H1 (cell line): ENCODE results near the gene CSNK2B. TPM values are rescaled to one million over a fixed set of nuclear protein-coding genes. Genes with fewer than 3 reads are reported as not detected.

Source experiments
- CTCF ChIA-PET: fragments of 300-600 bp; sonication (Branson Sonifier 250); formaldehyde crosslinking; loops from one replicate; lab custom pipeline; 2021; ENCODE audit not compliant: partially characterized antibody; lab: Charles Lee
- POLR2A ChIA-PET: fragments of 300-600 bp; sonication (Branson Sonifier 250); formaldehyde crosslinking; loops from one replicate; lab custom pipeline; 2021; ENCODE audit warnings: inconsistent platforms; ENCODE audit not compliant: partially characterized antibody; lab: Charles Lee
- DNase-seq, 2 experiments: peaks; one replicate each; pipeline versions ENCODE4 v3.0.0 to v3.0.0-alpha.2; 2010 to 2022; ENCODE audit warnings: low spot score in 2 of 2, low read depth in 1 of 2, mixed read lengths in 1 of 2
- FAIRE-seq: peaks from 2 replicates; lab custom pipeline; 2011; peaks lifted over from hg19 to GRCh38; lab: Jason Lieb, UNC
- H2AFZ ChIP-seq: 2 replicates; pipeline ENCODE4 v1.8.1; 2012; ENCODE audit warnings: low read length, inconsistent platforms
- H2AK5ac ChIP-seq: 2 replicates; pipeline ENCODE4 v1.6.1; 2013; ENCODE audit warnings: low read depth, low read length
- H2BK120ac ChIP-seq: replicated peaks from 2 replicates; pipeline ENCODE3; 2013; ENCODE audit warnings: low read depth, low read length, inconsistent platforms
- H2BK12ac ChIP-seq: 2 replicates; pipeline ENCODE4 v1.6.1; 2013; ENCODE audit warnings: low read depth, low read length
- H2BK15ac ChIP-seq: 2 replicates; pipeline ENCODE4 v1.6.1; 2013; ENCODE audit warnings: low read length
- H2BK20ac ChIP-seq: 2 replicates; pipeline ENCODE4 v1.6.1; 2013; ENCODE audit warnings: low read length
- H2BK5ac ChIP-seq: 2 replicates; pipeline ENCODE4 v1.6.1; 2013; ENCODE audit warnings: low read depth, low read length
- H3K14ac ChIP-seq: 2 replicates; pipeline ENCODE4 v1.6.1; 2013; ENCODE audit warnings: inconsistent platforms; ENCODE audit not compliant: insufficient read length
- H3K18ac ChIP-seq: 2 replicates; pipeline ENCODE4 v1.6.1; 2013; ENCODE audit warnings: low read length; ENCODE audit errors: extremely low read depth
- H3K23ac ChIP-seq: 2 replicates; pipeline ENCODE4 v1.6.1; 2013; ENCODE audit warnings: inconsistent platforms; ENCODE audit not compliant: insufficient read length
- H3K23me2 ChIP-seq: 2 replicates; pipeline ENCODE4 v1.6.1; 2013; ENCODE audit warnings: low read depth, low read length
- H3K27ac ChIP-seq: 2 replicates; pipeline ENCODE4 v1.6.1; 2011; ENCODE audit warnings: low read depth, low read length, inconsistent platforms
- H3K27me3 ChIP-seq, 4 experiments: replicated peaks in 1 of 4; 1 replicate in 1 of 4; 2 replicates in 3 of 4; pipeline versions ENCODE4 v1.6.1 to v1.8.1; 2011 to 2013; ENCODE audit warnings: low read length in 3 of 4, mild to moderate bottlenecking in 3 of 4, inconsistent platforms in 2 of 4, mixed read lengths in 2 of 4, moderate library complexity in 1 of 4; ENCODE audit not compliant: control insufficient read depth in 3 of 4, insufficient read depth in 3 of 4; ENCODE audit errors: extremely low read depth in 1 of 4
- H3K36me3 ChIP-seq, 4 experiments: 2 replicates each; pipeline versions ENCODE4 v1.6.1 to v1.8.1; 2011 to 2013; ENCODE audit warnings: mild to moderate bottlenecking in 4 of 4, low read length in 3 of 4, moderate library complexity in 2 of 4, control low read depth in 1 of 4, inconsistent platforms in 1 of 4; ENCODE audit not compliant: insufficient read depth in 4 of 4, control insufficient read depth in 2 of 4
- H3K4ac ChIP-seq: replicated peaks from 2 replicates; pipeline ENCODE3; 2013; ENCODE audit warnings: low read length, low read depth, mixed read lengths, inconsistent platforms; ENCODE audit not compliant: insufficient read length
- H3K4me1 ChIP-seq, 4 experiments: replicated peaks in 1 of 4; 1 replicate in 1 of 4; 2 replicates in 3 of 4; pipeline versions ENCODE4 v1.6.1 to v1.8.1; 2011 to 2013; ENCODE audit warnings: low read length in 3 of 4, inconsistent platforms in 2 of 4, mixed read lengths in 1 of 4; ENCODE audit not compliant: insufficient read depth in 4 of 4, control insufficient read depth in 3 of 4
- H3K4me2 ChIP-seq, 2 experiments: 2 replicates each; pipeline versions ENCODE4 v1.6.1 to v1.8.1; 2011 to 2013; ENCODE audit warnings: low read depth in 2 of 2, low read length in 2 of 2, control low read depth in 1 of 2, inconsistent platforms in 1 of 2, mild to moderate bottlenecking in 1 of 2; ENCODE audit not compliant: insufficient read depth in 1 of 2
- H3K4me3 ChIP-seq, 4 experiments: fragments of 200-600, 300-600 bp in 1 of 4; sonication (generic), shearing (Covaris generic), sonication (Bioruptor Twin) in 1 of 4; 2 replicates each; pipeline versions ENCODE4 v1.5.1 to v1.8.1; 2011 to 2016; ENCODE audit warnings: low read length in 4 of 4, low read depth in 3 of 4, control low read depth in 2 of 4, inconsistent platforms in 2 of 4, mild to moderate bottlenecking in 2 of 4, mixed read lengths in 1 of 4, moderate library complexity in 1 of 4; ENCODE audit not compliant: insufficient read depth in 2 of 4; ENCODE audit errors: extremely low read depth in 1 of 4
- H3K56ac ChIP-seq: replicated peaks from 2 replicates; pipeline ENCODE3; 2013; ENCODE audit warnings: low read depth, mild to moderate bottlenecking, mixed read lengths, low read length, inconsistent platforms; ENCODE audit not compliant: insufficient read length
- H3K79me1 ChIP-seq: 2 replicates; pipeline ENCODE4 v1.6.1; 2013; ENCODE audit warnings: low read depth, low read length, control low read depth
- H3K79me2 ChIP-seq, 2 experiments: 2 replicates each; pipeline versions ENCODE4 v1.6.1 to v1.8.1; 2012 to 2013; ENCODE audit warnings: low read length in 2 of 2, mild to moderate bottlenecking in 2 of 2, inconsistent platforms in 1 of 2; ENCODE audit not compliant: insufficient read depth in 2 of 2, control insufficient read depth in 1 of 2
- H3K9ac ChIP-seq, 4 experiments: replicated peaks in 1 of 4; 1 replicate in 1 of 4; 2 replicates in 3 of 4; pipeline versions ENCODE4 v1.6.1 to v1.8.1; 2011 to 2013; ENCODE audit warnings: low read depth in 3 of 4, low read length in 3 of 4, control low read depth in 2 of 4, mild to moderate bottlenecking in 2 of 4, moderate library complexity in 2 of 4, inconsistent platforms in 1 of 4; ENCODE audit errors: extremely low read depth in 1 of 4
- H3K9me3 ChIP-seq, 2 experiments: 2 replicates each; pipeline versions ENCODE4 v1.6.1 to v1.8.1; 2012 to 2013; ENCODE audit warnings: mild to moderate bottlenecking in 2 of 2, moderate library complexity in 2 of 2, control low read depth in 1 of 2, inconsistent platforms in 1 of 2, low read depth in 1 of 2, low read length in 1 of 2, mixed read lengths in 1 of 2; ENCODE audit not compliant: insufficient read depth in 2 of 2
- H4K20me1 ChIP-seq, 2 experiments: replicated peaks in 1 of 2; 2 replicates each; pipeline versions ENCODE3 to v1.8.1; 2011 to 2013; ENCODE audit warnings: inconsistent platforms in 2 of 2, low read length in 2 of 2, mild to moderate bottlenecking in 1 of 2; ENCODE audit not compliant: insufficient read depth in 2 of 2, control insufficient read depth in 1 of 2
- H4K5ac ChIP-seq: 2 replicates; pipeline ENCODE4 v1.6.1; 2013; ENCODE audit warnings: low read length, low read depth, mixed read lengths, inconsistent platforms; ENCODE audit not compliant: insufficient read length
- H4K8ac ChIP-seq: 2 replicates; pipeline ENCODE4 v1.8.0; 2013; ENCODE audit warnings: mild to moderate bottlenecking, moderate library complexity, low read length, inconsistent platforms; ENCODE audit not compliant: insufficient read depth; ENCODE audit errors: extremely low read depth
- H4K91ac ChIP-seq: replicated peaks from 2 replicates; pipeline ENCODE3; 2013; ENCODE audit warnings: low read length, mixed read lengths, inconsistent platforms; ENCODE audit not compliant: insufficient read length
- ASH2L ChIP-seq: fragments of 200-600, 300-600 bp; sonication (generic); IDR thresholded peaks from one replicate; pipeline ENCODE4 v1.7.1; 2017; ENCODE audit warnings: low read length
- CHD2 ChIP-seq: IDR thresholded peaks from 2 replicates; pipeline ENCODE4 v1.6.1; 2012; ENCODE audit warnings: low read length, improper control_type of control experiment
- EZH2 ChIP-seq: fragments of 200-600 bp; sonication (generic); IDR thresholded peaks from 2 replicates; pipeline ENCODE4 v1.7.1; 2012; ENCODE audit warnings: low read depth, mild to moderate bottlenecking, moderate library complexity, low read length, inconsistent platforms; ENCODE audit not compliant: severe bottlenecking
- HDAC2 ChIP-seq, 2 experiments: fragments of 300-600 bp in 1 of 2; sonication (generic) in 1 of 2; IDR thresholded peaks; 2 replicates each; pipeline ENCODE4 v1.6.1; 2011 to 2012; ENCODE audit warnings: low read depth in 2 of 2, low read length in 2 of 2, mild to moderate bottlenecking in 2 of 2, moderate library complexity in 2 of 2, borderline replicate concordance in 1 of 2, inconsistent platforms in 1 of 2
- JUN ChIP-seq: IDR thresholded peaks from 2 replicates; pipeline ENCODE4 v1.6.1; 2011; ENCODE audit warnings: low read depth, mild to moderate bottlenecking, improper control_type of control experiment, low read length
- KDM5A ChIP-seq: fragments of 200-600 bp; IDR thresholded peaks from 2 replicates; pipeline ENCODE4 v1.7.1; 2012; ENCODE audit warnings: mild to moderate bottlenecking, low read length, inconsistent platforms, mixed read lengths
- NRF1 ChIP-seq: IDR thresholded peaks from 2 replicates; pipeline ENCODE4 v1.6.1; 2011; ENCODE audit warnings: mild to moderate bottlenecking, low read depth, low read length, improper control_type of control experiment
- POLR2AphosphoS5 ChIP-seq: IDR thresholded peaks from 2 replicates; pipeline ENCODE4 v1.6.1; 2011; ENCODE audit warnings: low read depth, low read length
- RFX5 ChIP-seq: IDR thresholded peaks from 2 replicates; pipeline ENCODE4 v1.6.1; 2011; ENCODE audit warnings: low read depth, low read length, improper control_type of control experiment, borderline replicate concordance
- SIRT6 ChIP-seq: IDR thresholded peaks from one replicate; pipeline ENCODE4 v1.7.1; 2012; ENCODE audit warnings: low read length, inconsistent platforms
- SUZ12 ChIP-seq: fragments of 200-600 bp; sonication (generic); IDR thresholded peaks from 2 replicates; pipeline ENCODE4 v1.6.1; 2012; ENCODE audit warnings: mild to moderate bottlenecking, inconsistent platforms, low read length, moderate library complexity, mixed read lengths
- TBP ChIP-seq: IDR thresholded peaks from 2 replicates; pipeline ENCODE4 v1.6.1; 2011; ENCODE audit warnings: low read depth, low read length, improper control_type of control experiment
- TCF12 ChIP-seq: IDR thresholded peaks from 2 replicates; pipeline ENCODE4 v1.6.1; 2011; ENCODE audit warnings: low read depth, mild to moderate bottlenecking, low read length
- TEAD4 ChIP-seq: IDR thresholded peaks from 2 replicates; pipeline ENCODE4 v1.6.1; 2012; ENCODE audit warnings: low read depth, low read length, inconsistent platforms, mixed read lengths
- ZNF274 ChIP-seq: IDR thresholded peaks from 2 replicates; pipeline ENCODE4 v1.7.0; 2012; ENCODE audit warnings: low read length, borderline replicate concordance; ENCODE audit errors: extremely low read depth
- WGBS, 2 experiments: shearing (Covaris generic) in 1 of 2; methylation state at CpG; one replicate each; pipeline versions ENCODE4 v1.1.6 to v1.1.7; 2013 to 2015; ENCODE audit warnings: low lambda C conversion rate in 2 of 2, mixed read lengths in 2 of 2, inconsistent platforms in 1 of 2, low coverage in 1 of 2, missing lambda C conversion rate in 1 of 2; ENCODE audit not compliant: insufficient replicate concordance in 2 of 2, insufficient coverage in 1 of 2, insufficient read length in 1 of 2; ENCODE audit errors: extremely low coverage in 1 of 2, missing lambda C conversion rate in 1 of 2; 5-methylcytosine and 5-hydroxymethylcytosine counted together
- polyA plus RNA-seq, 7 experiments: library from polyadenylated mRNA; depleted of rRNA in 3 of 7; stranded (reverse) in 5 of 7; unstranded in 2 of 7; fragments of >200 nt in 5 of 7; fragments of 200-250 nt in 2 of 7; gene quantifications; 1 replicate in 5 of 7; 2 replicates in 1 of 7; 4 replicates in 1 of 7; pipeline versions ENCODE4 v1.2.1 to v1.2.3, GENCODE V29; 2011 to 2013; ENCODE audit warnings: missing spikeins in 2 of 7, mixed read lengths in 2 of 7
- total RNA-seq: library from RNA; stranded (reverse); fragmentation: NEBNext Ultra II Directional; extraction: Animal tissue kit (Norgen Biotek cat#: 25700); gene quantifications from 2 replicates; pipeline ENCODE4 v1.2.1, GENCODE V29; 2021

CSNK2B gene
- total and polyA plus RNA-seq, 2 of the 8 experiments (the other 6 are each of a cell fraction or from before 2014, with no cell fraction given), result 169 to 208 TPM

DNA sequence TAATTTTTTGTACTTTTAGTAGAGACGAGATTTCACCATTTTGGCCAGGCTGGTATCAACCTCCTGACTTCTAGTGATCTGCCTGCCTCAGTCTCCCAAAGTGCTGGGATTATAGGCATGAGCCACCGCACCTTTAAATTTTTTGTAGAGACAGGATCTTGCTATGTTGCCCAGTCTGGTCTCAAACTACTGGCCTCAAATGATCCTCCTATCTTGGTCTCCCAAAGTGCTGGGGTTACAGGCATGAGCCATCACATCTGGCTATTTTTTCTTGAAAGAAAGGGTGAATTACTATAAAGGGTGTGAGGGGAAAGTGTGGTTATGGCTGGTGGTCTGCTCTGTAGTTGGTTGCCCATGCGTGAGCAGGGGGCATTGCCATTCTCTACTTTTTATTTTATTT, 42.3 kb downstream of the CSNK2B start:
- 93% methylated on average over 3 of the region's 3 CpGs; no CpG with 5 or more reads in 1 of the 2 experiments for WGBS, 2 experiments
- H3K4ac ChIP-seq, result no peak overlapping the region
- FAIRE-seq, result no peak
- TF ChIP-seq KDM5A, result no peak
- no peak for TF ChIP-seq TEAD4
- TF ChIP-seq ZNF274, result no peak
- TF ChIP-seq HDAC2 (IDR thresholded peaks at IDR 0.05; ENCODE audit: borderline replicate concordance in 1 of 2, low read depth in 2 of 2, low read length in 2 of 2), result no peak
- no peak for TF ChIP-seq JUN
- no peak for TF ChIP-seq SUZ12
- no peak for TF ChIP-seq TCF12
- TF ChIP-seq POLR2AphosphoS5, result no peak
- TF ChIP-seq RFX5, result no peak
- TF ChIP-seq CHD2, result no peak
- TF ChIP-seq SIRT6, result no peak
- TF ChIP-seq ASH2L, result no peak
- no peak for TF ChIP-seq NRF1
- no peak for TF ChIP-seq TBP
- TF ChIP-seq EZH2, result no peak

More for the DNA sequence above, 42.3 kb downstream of the CSNK2B start:
- H3K79me2 ChIP-seq, result no peaks in the 10 kb centered on the region
- peaks cover 5% of the 10 kb centered on the region; the same call in 1 of the 2 replicates for H3K23me2 ChIP-seq
- H4K20me1 ChIP-seq, result no peaks in the 10 kb centered on the region
- no peaks in the 10 kb centered on the region for H3K36me3 ChIP-seq
- H3K18ac ChIP-seq, result no peak overlapping the region
- no peak overlapping the region for H2AK5ac ChIP-seq
- no peaks in the 10 kb centered on the region; a peak in 1 of 7 replicates for H3K27me3 ChIP-seq
- H2BK12ac ChIP-seq, result no peak overlapping the region
- H2BK15ac ChIP-seq, result no peak overlapping the region
- H4K8ac ChIP-seq, result no peak overlapping the region
- no peak overlapping the region for H3K9ac ChIP-seq
- H2AFZ ChIP-seq, result no peak overlapping the region
- H4K5ac ChIP-seq, result no peak overlapping the region
- H2BK20ac ChIP-seq, result no peak overlapping the region
- POLR2A ChIA-PET, result no interaction called here
- CTCF ChIA-PET, result interaction anchor here (1.0 to 1.4 kb wide), 2 partner anchors 9 to 14 kb away, joined by 3 read pairs; no protein-coding TSS in a partner anchor
- peaks cover 0 to 4% (median 0%) of the 10 kb centered on the region in 4 experiments; a peak in 1 of 7 replicates for H3K4me1 ChIP-seq
- no peak for DNase-seq
- H3K4me2 ChIP-seq, result no peak overlapping the region
- no peak overlapping the region for H2BK120ac ChIP-seq
- H3K56ac ChIP-seq, result no peak overlapping the region
- H3K14ac ChIP-seq, result no peak overlapping the region
- H4K91ac ChIP-seq, result no peak overlapping the region
- no peak overlapping the region for H3K4me3 ChIP-seq
- no peak overlapping the region for H2BK5ac ChIP-seq
- no peak overlapping the region for H3K23ac ChIP-seq
- no peaks in the 10 kb centered on the region for H3K79me1 ChIP-seq
- H3K9me3 ChIP-seq, result no peaks in the 10 kb centered on the region
- no peak overlapping the region for H3K27ac ChIP-seq
